Neural cell (in vitro differentiated cells): ENCODE data around the gene LRMDA. TPM values are rescaled to one million over a fixed set of nuclear protein-coding genes. Genes with fewer than 3 reads are reported as not detected.

Source experiments
- H2AFZ ChIP-seq: fragments of 200-600, 300-800 bp; sonication (generic), shearing (Covaris generic); 2 replicates; pipeline ENCODE4 v1.6.0; 2014; ENCODE audit warnings: low read depth, mild to moderate bottlenecking, antibody characterized with exemption, low read length, moderate library complexity
- H3F3A ChIP-seq: fragments of 200-600 bp; shearing (Covaris generic); 2 replicates; pipeline ENCODE4 v1.6.1; 2016; ENCODE audit warnings: mild to moderate bottlenecking, moderate library complexity, mixed read lengths, antibody characterized with exemption, low read length; ENCODE audit not compliant: insufficient read depth, poor library complexity, severe bottlenecking
- H3K27ac ChIP-seq: fragments of 200-600, 300-800 bp; sonication (generic), shearing (Covaris generic); 2 replicates; pipeline ENCODE4 v1.5.1; 2014; ENCODE audit warnings: mild to moderate bottlenecking, low read length, moderate library complexity
- H3K27me3 ChIP-seq: fragments of 300-800, 200-600 bp; sonication (generic), shearing (Covaris generic); 2 replicates; pipeline ENCODE4 v1.6.0; 2014; ENCODE audit warnings: mild to moderate bottlenecking, low read depth, low read length, moderate library complexity; ENCODE audit not compliant: insufficient read depth
- H3K36me3 ChIP-seq: fragments of 300-800, 200-600 bp; sonication (generic), shearing (Covaris generic); 2 replicates; pipeline ENCODE4 v1.5.1; 2014; ENCODE audit warnings: mild to moderate bottlenecking, antibody characterized with exemption, low read length, moderate library complexity; ENCODE audit not compliant: insufficient read depth
- H3K4me2 ChIP-seq: fragments of 300-800, 200-600 bp; sonication (generic), shearing (Covaris generic); 2 replicates; pipeline ENCODE4 v1.6.0; 2014; ENCODE audit warnings: mild to moderate bottlenecking, low read length
- H3K4me3 ChIP-seq: fragments of 300-800, 200-600 bp; sonication (generic), shearing (Covaris generic); 2 replicates; pipeline ENCODE4 v1.5.1; 2014; ENCODE audit warnings: mild to moderate bottlenecking, low read length, moderate library complexity
- H3K79me2 ChIP-seq: fragments of 200-600 bp; shearing (Covaris generic); replicated peaks from 2 replicates; pipeline ENCODE4 v1.6.0; 2014; ENCODE audit warnings: mild to moderate bottlenecking, low read length, moderate library complexity; ENCODE audit not compliant: insufficient read depth
- H3K9ac ChIP-seq: fragments of 300-800, 200-600 bp; sonication (generic), shearing (Covaris generic); 2 replicates; pipeline ENCODE4 v1.6.1; 2016; ENCODE audit warnings: mild to moderate bottlenecking, low read length, mixed read lengths
- H3K9me2 ChIP-seq: fragments of 200-600 bp; shearing (Covaris generic); 2 replicates; pipeline ENCODE4 v1.6.1; 2016; ENCODE audit warnings: mild to moderate bottlenecking, low read length, mixed read lengths; ENCODE audit not compliant: insufficient read depth
- H3K9me3 ChIP-seq: fragments of 200-600, 300-800 bp; sonication (generic), shearing (Covaris generic); 2 replicates; pipeline ENCODE4 v1.6.1; 2016; ENCODE audit warnings: mild to moderate bottlenecking, mixed run types, low read length, moderate library complexity, mixed read lengths
- H4K20me1 ChIP-seq: fragments of 200-600 bp; shearing (Covaris generic); 2 replicates; pipeline ENCODE4 v1.6.1; 2016; ENCODE audit warnings: mild to moderate bottlenecking, mixed run types; ENCODE audit not compliant: insufficient read depth
- EZH2 ChIP-seq: fragments of 200-600, 300-800 bp; shearing (Covaris generic), sonication (generic); IDR thresholded peaks from 2 replicates; pipeline ENCODE4 v1.6.1; 2014; ENCODE audit warnings: antibody characterized with exemption, low read length, borderline replicate concordance, mild to moderate bottlenecking; ENCODE audit not compliant: insufficient read depth, poor library complexity, severe bottlenecking
- MXI1 ChIP-seq: fragments of 450-650 bp; conservative IDR thresholded peaks from 2 replicates; pipeline ENCODE4 v1.6.1; 2014; ENCODE audit warnings: antibody characterized with exemption, mild to moderate bottlenecking; ENCODE audit not compliant: poor library complexity, severe bottlenecking
- POLR2AphosphoS5 ChIP-seq: IDR thresholded peaks from 2 replicates; pipeline ENCODE4 v1.6.1; 2012
- RAD21 ChIP-seq: fragments of 450-650 bp; conservative IDR thresholded peaks from 2 replicates; pipeline ENCODE4 v1.6.1; 2014; ENCODE audit warnings: antibody characterized with exemption, mild to moderate bottlenecking, moderate library complexity
- SMC3 ChIP-seq: fragments of 450-650 bp; conservative IDR thresholded peaks from 2 replicates; pipeline ENCODE4 v1.6.1; 2014; ENCODE audit warnings: antibody characterized with exemption, mild to moderate bottlenecking, moderate library complexity; ENCODE audit not compliant: poor library complexity
- TAF1 ChIP-seq: IDR thresholded peaks from 2 replicates; pipeline ENCODE4 v1.6.1; 2012; ENCODE audit warnings: low read depth
- polyA plus RNA-seq: library from polyadenylated mRNA; depleted of rRNA; stranded (reverse); fragments of >200 nt; gene quantifications from 2 replicates; pipeline ENCODE4 v1.2.3, GENCODE V29; 2014
- TF ChIP-seq, protein P1 (sequence below): IDR thresholded peaks from 2 replicates; pipeline ENCODE4 v1.6.1; 2012; ENCODE audit warnings: borderline replicate concordance
- TF ChIP-seq, protein P2 (sequence below): fragments of 450-650 bp; IDR thresholded peaks from 2 replicates; pipeline ENCODE4 v1.5.1; 2014; ENCODE audit warnings: antibody characterized with exemption, mild to moderate bottlenecking, moderate library complexity; ENCODE audit not compliant: poor library complexity, severe bottlenecking

LRMDA gene
- polyA plus RNA-seq, 1 donor from 2014 or later, result 5.6 TPM

GRCh38 chr10:75651417-75651816, 220.0 kb downstream of the LRMDA start:
- no peaks in the 10 kb centered on the region for H3K79me2 ChIP-seq
- H3K27ac ChIP-seq, result no peak overlapping the region
- no peak overlapping the region for H3K9ac ChIP-seq
- no peaks in the 10 kb centered on the region for H3F3A ChIP-seq
- H3K27me3 ChIP-seq, result no peaks in the 10 kb centered on the region
- H3K36me3 ChIP-seq, result no peaks in the 10 kb centered on the region
- H3K4me3 ChIP-seq, result no peak overlapping the region
- TF ChIP-seq, protein P1, sequence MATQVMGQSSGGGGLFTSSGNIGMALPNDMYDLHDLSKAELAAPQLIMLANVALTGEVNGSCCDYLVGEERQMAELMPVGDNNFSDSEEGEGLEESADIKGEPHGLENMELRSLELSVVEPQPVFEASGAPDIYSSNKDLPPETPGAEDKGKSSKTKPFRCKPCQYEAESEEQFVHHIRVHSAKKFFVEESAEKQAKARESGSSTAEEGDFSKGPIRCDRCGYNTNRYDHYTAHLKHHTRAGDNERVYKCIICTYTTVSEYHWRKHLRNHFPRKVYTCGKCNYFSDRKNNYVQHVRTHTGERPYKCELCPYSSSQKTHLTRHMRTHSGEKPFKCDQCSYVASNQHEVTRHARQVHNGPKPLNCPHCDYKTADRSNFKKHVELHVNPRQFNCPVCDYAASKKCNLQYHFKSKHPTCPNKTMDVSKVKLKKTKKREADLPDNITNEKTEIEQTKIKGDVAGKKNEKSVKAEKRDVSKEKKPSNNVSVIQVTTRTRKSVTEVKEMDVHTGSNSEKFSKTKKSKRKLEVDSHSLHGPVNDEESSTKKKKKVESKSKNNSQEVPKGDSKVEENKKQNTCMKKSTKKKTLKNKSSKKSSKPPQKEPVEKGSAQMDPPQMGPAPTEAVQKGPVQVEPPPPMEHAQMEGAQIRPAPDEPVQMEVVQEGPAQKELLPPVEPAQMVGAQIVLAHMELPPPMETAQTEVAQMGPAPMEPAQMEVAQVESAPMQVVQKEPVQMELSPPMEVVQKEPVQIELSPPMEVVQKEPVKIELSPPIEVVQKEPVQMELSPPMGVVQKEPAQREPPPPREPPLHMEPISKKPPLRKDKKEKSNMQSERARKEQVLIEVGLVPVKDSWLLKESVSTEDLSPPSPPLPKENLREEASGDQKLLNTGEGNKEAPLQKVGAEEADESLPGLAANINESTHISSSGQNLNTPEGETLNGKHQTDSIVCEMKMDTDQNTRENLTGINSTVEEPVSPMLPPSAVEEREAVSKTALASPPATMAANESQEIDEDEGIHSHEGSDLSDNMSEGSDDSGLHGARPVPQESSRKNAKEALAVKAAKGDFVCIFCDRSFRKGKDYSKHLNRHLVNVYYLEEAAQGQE, result no peak
- TF ChIP-seq, protein P2, sequence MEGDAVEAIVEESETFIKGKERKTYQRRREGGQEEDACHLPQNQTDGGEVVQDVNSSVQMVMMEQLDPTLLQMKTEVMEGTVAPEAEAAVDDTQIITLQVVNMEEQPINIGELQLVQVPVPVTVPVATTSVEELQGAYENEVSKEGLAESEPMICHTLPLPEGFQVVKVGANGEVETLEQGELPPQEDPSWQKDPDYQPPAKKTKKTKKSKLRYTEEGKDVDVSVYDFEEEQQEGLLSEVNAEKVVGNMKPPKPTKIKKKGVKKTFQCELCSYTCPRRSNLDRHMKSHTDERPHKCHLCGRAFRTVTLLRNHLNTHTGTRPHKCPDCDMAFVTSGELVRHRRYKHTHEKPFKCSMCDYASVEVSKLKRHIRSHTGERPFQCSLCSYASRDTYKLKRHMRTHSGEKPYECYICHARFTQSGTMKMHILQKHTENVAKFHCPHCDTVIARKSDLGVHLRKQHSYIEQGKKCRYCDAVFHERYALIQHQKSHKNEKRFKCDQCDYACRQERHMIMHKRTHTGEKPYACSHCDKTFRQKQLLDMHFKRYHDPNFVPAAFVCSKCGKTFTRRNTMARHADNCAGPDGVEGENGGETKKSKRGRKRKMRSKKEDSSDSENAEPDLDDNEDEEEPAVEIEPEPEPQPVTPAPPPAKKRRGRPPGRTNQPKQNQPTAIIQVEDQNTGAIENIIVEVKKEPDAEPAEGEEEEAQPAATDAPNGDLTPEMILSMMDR, result peak; percentile 28
- no peak overlapping the region for H2AFZ ChIP-seq
- no peaks in the 10 kb centered on the region for H3K9me3 ChIP-seq
- no peak overlapping the region for H3K4me2 ChIP-seq
- no peaks in the 10 kb centered on the region for H4K20me1 ChIP-seq
- H3K9me2 ChIP-seq, result no peaks in the 10 kb centered on the region

DNA sequence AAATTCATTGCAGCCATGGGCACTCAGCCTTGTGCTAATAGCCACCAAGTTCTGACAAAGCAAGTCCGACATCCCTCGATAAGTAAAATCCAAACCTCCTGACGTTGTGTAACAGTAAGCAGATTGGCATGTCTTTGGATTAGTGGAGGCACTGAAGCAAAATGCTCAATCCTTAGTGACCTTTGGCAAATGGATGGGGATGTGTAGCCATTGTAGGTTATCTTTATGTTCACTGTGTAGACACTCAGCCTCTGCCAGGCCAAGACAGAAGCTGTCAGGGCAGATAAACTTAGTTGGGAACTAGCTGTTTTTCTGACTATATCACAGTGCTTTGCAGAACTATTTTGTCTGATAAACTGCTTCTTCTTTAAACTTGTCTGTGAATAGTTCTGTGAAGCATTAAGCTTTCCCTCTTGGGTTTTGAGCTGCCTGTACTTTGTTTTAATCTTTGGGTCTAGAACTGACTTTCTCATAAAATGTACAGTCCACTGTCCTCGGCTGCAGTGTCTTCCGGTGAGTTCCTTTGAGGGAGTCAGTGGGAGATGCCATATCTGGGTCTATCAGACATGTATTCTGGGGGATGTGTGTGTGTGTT, 220.8 kb downstream of the LRMDA start:
- H3K9me2 ChIP-seq, result no peaks in the 10 kb centered on the region
- H4K20me1 ChIP-seq, result no peaks in the 10 kb centered on the region
- no peak overlapping the region for H3K9ac ChIP-seq
- H3K9me3 ChIP-seq, result no peaks in the 10 kb centered on the region
- H3K4me2 ChIP-seq, result no peak overlapping the region
- no peak overlapping the region for H3K4me3 ChIP-seq
- TF ChIP-seq TAF1 (no peak), POLR2AphosphoS5 (no peak)
- TF ChIP-seq, protein P1, result no peak
- no peaks in the 10 kb centered on the region for H3K27me3 ChIP-seq
- H2AFZ ChIP-seq, result no peak overlapping the region
- no peak overlapping the region for H3K27ac ChIP-seq
- H3K79me2 ChIP-seq, result no peaks in the 10 kb centered on the region
- H3F3A ChIP-seq, result no peaks in the 10 kb centered on the region
- H3K36me3 ChIP-seq, result no peaks in the 10 kb centered on the region

DNA sequence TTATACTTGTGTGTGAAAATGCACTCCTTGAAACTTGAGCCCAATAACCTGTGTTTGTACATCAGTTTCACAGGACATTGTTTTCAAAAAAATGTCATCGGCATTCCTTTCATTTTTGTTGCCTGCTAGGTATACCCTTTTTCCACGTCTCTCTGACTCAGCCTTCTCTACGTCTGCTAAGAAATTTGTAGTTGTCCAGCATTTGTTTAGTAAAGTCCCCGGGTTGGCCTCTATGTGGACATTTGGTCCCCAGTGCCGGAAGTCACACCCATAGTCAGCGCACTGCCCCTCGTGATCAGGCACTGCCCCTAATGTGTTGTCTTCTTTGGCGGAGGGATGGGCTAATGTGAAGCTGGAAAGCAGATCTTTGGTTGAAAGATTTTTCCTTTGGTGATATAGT, 222.3 kb downstream of the LRMDA start:
- no peaks in the 10 kb centered on the region for H3K9me3 ChIP-seq
- no peak overlapping the region for H3K9ac ChIP-seq
- H3K4me3 ChIP-seq, result no peak overlapping the region
- no peaks in the 10 kb centered on the region for H3K79me2 ChIP-seq
- H3K9me2 ChIP-seq, result no peaks in the 10 kb centered on the region
- H3F3A ChIP-seq, result no peaks in the 10 kb centered on the region
- H3K4me2 ChIP-seq, result no peak overlapping the region
- no peaks in the 10 kb centered on the region for H3K27me3 ChIP-seq
- H3K36me3 ChIP-seq, result no peaks in the 10 kb centered on the region
- no peaks in the 10 kb centered on the region for H4K20me1 ChIP-seq
- H2AFZ ChIP-seq, result no peak overlapping the region
- no peak overlapping the region for H3K27ac ChIP-seq
- TF ChIP-seq RAD21, result no peak
- TF ChIP-seq EZH2, result no peak
- no peak for TF ChIP-seq TAF1
- TF ChIP-seq, protein P1, result no peak
- no peak for TF ChIP-seq POLR2AphosphoS5
- TF ChIP-seq SMC3, result no peak
- TF ChIP-seq MXI1, result no peak
